BE2C (cell line): ENCODE results near the gene SMU1.
"Not testable (repeated sequence)": the region's sequence is repeated elsewhere in the genome, so short reads cannot be mapped to it uniquely, and the experiment has no call there.

Experiments used
- DNase-seq: peaks from one replicate; pipeline ENCODE4 v3.0.0-alpha.2; 2020
- H3K27me3 ChIP-seq: fragments of 250-450 bp; sonication (Bioruptor Pico); 2 replicates; pipeline ENCODE4 v1.5.1; 2020; ENCODE audit warnings: mild to moderate bottlenecking
- H3K36me3 ChIP-seq: fragments of 250-450 bp; sonication (Bioruptor Pico); 2 replicates; pipeline ENCODE4 v1.5.1; 2020; ENCODE audit warnings: mild to moderate bottlenecking
- H3K4me1 ChIP-seq: fragments of 250-450 bp; sonication (Bioruptor Pico); 2 replicates; pipeline ENCODE4 v1.5.1; 2020
- H3K4me3 ChIP-seq: 2 replicates; pipeline ENCODE4 v1.5.1; 2011; ENCODE audit warnings: low read depth, low read length
- H3K9me3 ChIP-seq: fragments of 250-450 bp; sonication (Bioruptor Pico); 2 replicates; pipeline ENCODE4 v1.5.1; 2020
- CTCF ChIP-seq: IDR thresholded peaks from 2 replicates; pipeline ENCODE4 v1.5.1; 2012; ENCODE audit warnings: mild to moderate bottlenecking, low read depth, low read length

Gene SMU1

GRCh38 chr9:33017283-33018041 is 59.0 kb downstream of the SMU1 start:
- no peak for TF ChIP-seq CTCF
- Histone ChIP-seq H3K4me1 (no peaks in the 10 kb centered on the region), H3K36me3 (peaks cover 15% of the 10 kb centered on the region), H3K27me3 (no peaks in the 10 kb centered on the region), H3K4me3 (no peak overlapping the region), H3K9me3 (no peaks in the 10 kb centered on the region)
- no peak for DNase-seq

GRCh38 chr9:33014665-33015014 is 61.8 kb downstream of the SMU1 start:
- TF ChIP-seq CTCF = no peak
- Histone ChIP-seq H3K9me3 (no peaks in the 10 kb centered on the region), H3K27me3 (no peaks in the 10 kb centered on the region), H3K4me1 (no peaks in the 10 kb centered on the region), H3K4me3 (no peak overlapping the region), H3K36me3 (peaks cover 5% of the 10 kb centered on the region)
- DNase-seq = no peak

GRCh38 chr9:33013962-33014664 is 62.4 kb downstream of the SMU1 start:
- Histone ChIP-seq H3K9me3 (no peaks in the 10 kb centered on the region), H3K4me1 (no peaks in the 10 kb centered on the region), H3K4me3 (no peak overlapping the region), H3K36me3 (peaks cover 2% of the 10 kb centered on the region), H3K27me3 (no peaks in the 10 kb centered on the region)
- no peak for DNase-seq
- no peak for TF ChIP-seq CTCF

GRCh38 chr9:33012328-33013069 is 64.0 kb downstream of the SMU1 start:
- Histone ChIP-seq H3K9me3 (no peaks in the 10 kb centered on the region), H3K4me1 (no peaks in the 10 kb centered on the region), H3K4me3 (no peak overlapping the region), H3K27me3 (no peaks in the 10 kb centered on the region), H3K36me3 (no peaks in the 10 kb centered on the region)
- no peak for TF ChIP-seq CTCF
- no peak for DNase-seq

GRCh38 chr9:33011831-33012230 is 64.6 kb downstream of the SMU1 start:
- H3K4me1 ChIP-seq = no peaks in the 10 kb centered on the region
- no peaks in the 10 kb centered on the region for H3K9me3 ChIP-seq
- no peak overlapping the region for H3K4me3 ChIP-seq
- no peak for DNase-seq
- H3K36me3 ChIP-seq = no peaks in the 10 kb centered on the region
- no peaks in the 10 kb centered on the region for H3K27me3 ChIP-seq
- no peak for TF ChIP-seq CTCF

- Histone ChIP-seq H3K27me3 (no peaks in the 10 kb centered on the region), H3K9me3 (no peaks in the 10 kb centered on the region), H3K36me3 (no peaks in the 10 kb centered on the region), H3K4me1 (no peaks in the 10 kb centered on the region), H3K4me3 (no peak overlapping the region)
- no peak for TF ChIP-seq CTCF
- DNase-seq = no peak
These were observed 68.7 kb downstream of the SMU1 start for GRCh38 chr9:33007755-33008154.

GRCh38 chr9:33005335-33005734 is 71.1 kb downstream of the SMU1 start:
- DNase-seq, H3K9me3 ChIP-seq, H3K36me3 ChIP-seq, H3K4me3 ChIP-seq, H3K4me1 ChIP-seq, H3K27me3 ChIP-seq: not testable (repeated sequence)

- Histone ChIP-seq H3K4me3 (peak overlapping the region; percentile 98), H3K36me3 (peaks cover 10% of the 10 kb centered on the region)
- DNase-seq, H3K27me3 ChIP-seq, H3K9me3 ChIP-seq, H3K4me1 ChIP-seq: not testable (repeated sequence)
These were observed 75.8 kb downstream of the SMU1 start for GRCh38 chr9:33000682-33001055.
